Right lobe of liver (tissue), 4 donors: ENCODE results near the gene RAB11FIP3.

Experiments
- POLR2A ChIP-seq: fragments of 450-650 bp; IDR thresholded peaks from one replicate; pipeline ENCODE4 v1.6.1; 2017; ENCODE audit warnings: antibody characterized with exemption, mild to moderate bottlenecking
- TF ChIP-seq, protein P1 (sequence below), 4 donors: fragments of 200-600 bp in 3 of 4; fragments of 450-650 bp in 1 of 4; IDR thresholded peaks; one replicate each; pipeline versions ENCODE4 v1.5.1 to v1.8.0; 2016 to 2022; ENCODE audit warnings: antibody characterized with exemption in 4 of 4, mild to moderate bottlenecking in 2 of 4
- donor health status: DM: no; HTN: no; CAD: no.
- donor health status: DM: no; HTN: no; CAD: no.
- donor health status: DM: no; HTN: yes; CAD: no.

DNA sequence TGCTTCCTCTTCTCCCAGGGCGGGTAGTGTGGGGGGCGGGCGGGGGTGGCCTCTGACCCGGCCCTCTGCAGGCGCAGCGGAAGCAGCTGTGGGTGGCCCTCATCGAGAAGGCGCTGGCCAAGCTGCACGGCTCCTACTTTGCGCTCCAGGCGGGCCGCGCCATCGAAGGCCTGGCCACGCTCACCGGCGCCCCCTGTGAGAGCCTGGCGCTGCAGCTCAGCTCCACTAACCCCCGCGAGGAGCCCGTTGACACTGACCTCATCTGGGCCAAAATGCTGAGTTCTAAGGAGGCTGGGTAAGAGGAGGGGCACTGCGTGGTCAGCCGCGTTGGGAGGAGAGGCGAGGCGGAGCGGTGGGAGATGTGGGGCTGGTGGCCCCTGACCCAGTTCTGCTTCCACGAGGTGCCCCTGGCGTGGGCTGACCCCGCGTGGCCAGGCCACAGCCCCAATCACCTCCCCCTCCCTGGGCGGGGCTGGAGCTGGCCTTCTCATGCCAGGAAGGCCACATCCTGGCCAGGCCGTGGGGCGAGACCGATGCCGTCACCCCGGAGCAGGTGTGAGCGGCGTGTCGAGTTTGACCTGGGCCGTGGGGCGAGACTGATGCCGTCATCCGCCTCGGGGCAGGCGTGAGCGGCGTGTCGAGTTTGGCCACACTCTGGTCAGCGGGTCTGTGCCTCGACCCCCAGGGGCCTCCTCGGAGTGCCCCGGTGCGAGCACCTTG, 124.3 kb downstream of the RAB11FIP3 start:
- TF ChIP-seq, protein P1, sequence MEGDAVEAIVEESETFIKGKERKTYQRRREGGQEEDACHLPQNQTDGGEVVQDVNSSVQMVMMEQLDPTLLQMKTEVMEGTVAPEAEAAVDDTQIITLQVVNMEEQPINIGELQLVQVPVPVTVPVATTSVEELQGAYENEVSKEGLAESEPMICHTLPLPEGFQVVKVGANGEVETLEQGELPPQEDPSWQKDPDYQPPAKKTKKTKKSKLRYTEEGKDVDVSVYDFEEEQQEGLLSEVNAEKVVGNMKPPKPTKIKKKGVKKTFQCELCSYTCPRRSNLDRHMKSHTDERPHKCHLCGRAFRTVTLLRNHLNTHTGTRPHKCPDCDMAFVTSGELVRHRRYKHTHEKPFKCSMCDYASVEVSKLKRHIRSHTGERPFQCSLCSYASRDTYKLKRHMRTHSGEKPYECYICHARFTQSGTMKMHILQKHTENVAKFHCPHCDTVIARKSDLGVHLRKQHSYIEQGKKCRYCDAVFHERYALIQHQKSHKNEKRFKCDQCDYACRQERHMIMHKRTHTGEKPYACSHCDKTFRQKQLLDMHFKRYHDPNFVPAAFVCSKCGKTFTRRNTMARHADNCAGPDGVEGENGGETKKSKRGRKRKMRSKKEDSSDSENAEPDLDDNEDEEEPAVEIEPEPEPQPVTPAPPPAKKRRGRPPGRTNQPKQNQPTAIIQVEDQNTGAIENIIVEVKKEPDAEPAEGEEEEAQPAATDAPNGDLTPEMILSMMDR (IDR thresholded peaks at IDR 0.05), result no peak
- TF ChIP-seq POLR2A, result no peak
